OCI-M2 (cell line): ENCODE results near the gene GC.
"Not testable (repeated sequence)": the region's sequence is repeated elsewhere in the genome, so short reads cannot be mapped to it uniquely, and the experiment has no call there.

Experiments
- DNase-seq: peaks from one replicate; lab custom pipeline; 2025; ENCODE audit not compliant: unreplicated experiment; lab: John Stamatoyannopoulos, UW

GC gene

DNA sequence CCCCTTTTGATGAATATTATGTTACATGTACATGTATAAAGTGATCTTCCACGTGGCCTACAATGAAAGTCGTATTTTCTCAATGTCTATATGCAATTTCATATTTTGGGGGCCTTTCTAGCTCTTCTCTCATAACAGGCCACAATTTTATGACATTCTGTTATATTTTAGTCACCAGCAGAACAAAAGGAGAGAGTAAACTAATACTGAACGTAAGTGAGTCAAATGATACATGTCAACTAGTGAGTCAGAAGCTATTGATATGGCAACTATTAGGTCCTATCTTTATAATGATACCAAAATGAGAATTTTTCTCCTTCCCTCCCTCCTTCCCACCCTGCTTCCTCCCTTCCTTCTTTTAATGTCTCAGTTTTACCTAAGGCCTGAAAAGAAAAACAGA is 14.4 kb downstream of the GC start:
- DNase-seq, result no peak

- no peak for DNase-seq
Measured at GRCh38 chr4:71768123-71768522, 15.8 kb downstream of the GC start.

GRCh38 chr4:71765821-71766383 is 18.0 kb downstream of the GC start:
- DNase-seq, result no peak

DNA sequence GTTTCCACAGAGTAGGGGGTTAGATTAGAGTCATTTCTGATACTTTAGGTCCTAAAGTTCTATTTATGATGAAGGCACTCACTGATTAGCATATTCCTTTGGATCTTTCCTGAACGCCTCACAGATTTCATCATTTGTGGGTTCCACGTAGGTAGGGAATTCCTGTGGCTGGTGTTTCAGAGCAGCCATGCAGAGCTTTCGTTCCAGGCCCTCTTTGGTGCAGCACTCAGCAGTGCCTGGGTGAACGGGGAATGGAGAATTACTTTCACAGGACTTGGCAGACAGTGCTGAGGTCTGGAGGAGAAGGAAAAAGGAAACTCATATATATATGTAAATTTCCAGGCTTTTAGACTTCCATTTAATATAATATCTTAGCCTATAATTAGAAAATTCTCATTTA is 18.5 kb downstream of the GC start:
- DNase-seq, result no peak

- DNase-seq, result no peak
Measured at GRCh38 chr4:71752383-71753042, 31.4 kb downstream of the GC start.

DNA sequence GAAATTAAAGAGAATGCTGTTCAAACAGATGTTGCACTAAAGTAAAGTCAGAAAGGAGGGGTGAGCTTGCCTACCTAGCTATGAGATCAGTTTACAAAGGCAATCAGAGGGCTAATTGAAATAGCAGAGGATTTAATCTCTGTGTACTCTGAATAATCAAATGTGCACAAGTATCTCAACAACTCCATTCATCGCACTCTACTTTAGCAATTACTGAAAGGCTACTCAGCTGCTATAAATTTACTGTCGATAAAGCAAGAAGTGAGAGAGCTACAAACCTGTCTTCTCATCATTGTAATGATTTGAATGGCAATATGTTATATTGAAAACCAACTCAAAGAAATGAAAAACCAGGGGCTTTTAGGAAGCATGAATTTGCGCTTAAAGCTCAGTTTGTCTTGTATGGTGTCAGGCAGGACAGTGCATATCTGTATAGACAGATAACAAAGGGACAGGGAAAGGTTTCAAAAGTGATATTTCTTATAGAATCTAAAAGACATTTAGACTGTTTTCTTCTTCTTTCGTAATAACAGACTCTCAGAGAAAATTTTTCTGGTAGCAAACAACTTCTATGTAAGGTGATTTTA is 34.8 kb downstream of the GC start:
- DNase-seq, result no peak

GRCh38 chr4:71746379-71746778 is 37.5 kb downstream of the GC start:
- no peak for DNase-seq

GRCh38 chr4:71738782-71739181 is 45.1 kb downstream of the GC start:
- not testable (repeated sequence) for DNase-seq

- no peak for DNase-seq
Measured at GRCh38 chr4:71732706-71733105, 51.2 kb downstream of the GC start.

- no peak for DNase-seq
Measured at GRCh38 chr4:71732066-71732465, 51.8 kb downstream of the GC start.

DNA sequence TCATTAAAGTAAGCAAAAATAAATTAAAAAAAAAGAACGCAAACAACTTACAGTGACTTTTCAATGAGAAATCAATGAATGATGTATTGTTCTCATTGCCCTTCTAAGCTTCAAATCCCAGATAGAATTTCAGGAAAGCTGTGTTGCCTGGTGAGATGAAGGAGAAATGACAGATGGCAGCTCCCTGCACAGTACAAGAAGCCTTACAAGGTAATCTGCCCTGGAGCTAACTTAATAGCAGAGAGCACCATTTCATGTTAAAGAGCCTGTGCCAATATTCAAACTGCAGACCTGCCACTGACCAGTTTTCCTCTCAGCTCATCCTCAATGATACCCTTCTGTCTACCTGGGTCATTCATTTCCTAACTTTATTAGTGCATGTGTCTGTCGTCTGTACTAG is 54.0 kb downstream of the GC start:
- no peak for DNase-seq

GRCh38 chr4:71713611-71714203 is 70.2 kb downstream of the GC start:
- DNase-seq, result no peak

GRCh38 chr4:71711985-71712348 is 71.9 kb downstream of the GC start:
- DNase-seq, result no peak

DNA sequence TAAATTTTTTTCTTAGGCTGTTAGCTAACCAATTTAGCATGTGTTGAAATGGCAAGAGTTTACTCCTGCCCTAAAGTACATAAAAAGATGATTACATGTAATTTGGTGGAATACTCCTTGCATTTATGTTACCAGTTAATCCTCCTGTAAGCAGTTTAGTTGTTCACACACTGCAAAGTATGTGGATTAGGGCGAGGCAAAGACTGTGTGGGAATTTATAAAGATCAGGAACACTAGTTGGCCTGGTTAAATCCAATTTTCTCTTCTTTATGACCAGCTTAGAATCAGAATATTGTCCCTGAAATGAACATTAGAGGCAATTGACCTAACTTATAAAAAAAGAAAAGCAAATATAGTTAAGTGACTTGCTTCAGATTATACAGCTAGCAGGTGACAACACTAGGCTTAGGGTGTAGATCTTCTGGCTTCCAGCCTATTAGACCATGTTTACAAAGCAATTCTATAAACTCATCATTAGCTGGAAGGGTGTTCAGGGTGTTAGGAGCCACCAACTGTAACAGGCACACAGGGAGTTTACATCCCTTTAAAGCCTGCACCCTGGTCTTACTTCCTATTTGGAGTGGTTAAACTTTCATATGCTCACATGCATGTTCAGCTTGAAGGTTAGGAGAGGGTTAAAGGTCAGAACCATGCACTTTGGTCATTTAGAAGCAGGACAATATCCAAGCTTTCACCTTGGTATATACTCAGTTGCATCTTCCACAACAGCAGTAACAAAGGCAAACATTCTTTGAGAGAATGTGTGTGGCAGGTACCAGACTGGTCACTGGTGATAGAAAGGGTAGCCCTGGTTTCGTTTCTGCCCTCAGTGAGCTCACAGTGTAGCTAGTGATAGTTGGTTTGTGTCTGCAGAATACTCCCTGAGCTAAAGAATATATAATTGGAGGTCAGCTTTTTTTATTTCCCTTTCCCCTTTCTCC is 72.6 kb downstream of the GC start:
- no peak for DNase-seq

DNA sequence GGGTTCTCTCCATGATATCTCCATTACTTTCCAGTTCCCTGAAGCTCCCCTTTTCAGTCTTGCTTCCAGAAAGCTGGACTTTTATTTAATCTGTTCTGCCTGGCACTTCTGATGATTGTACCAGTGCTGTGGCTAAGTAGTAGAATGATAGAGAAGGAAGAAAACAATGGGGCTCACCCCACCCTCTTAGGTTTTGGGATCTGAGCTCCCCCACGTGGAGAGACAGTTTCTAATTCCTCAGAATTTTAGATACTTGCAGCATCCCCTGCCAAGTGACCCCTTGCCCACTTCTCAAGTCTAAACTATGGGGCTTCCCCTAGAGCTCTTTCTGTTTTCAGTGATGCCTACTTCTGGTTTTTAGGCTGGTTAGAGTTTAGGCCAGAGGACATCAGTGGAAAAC is 73.9 kb downstream of the GC start:
- DNase-seq, result no peak

DNA sequence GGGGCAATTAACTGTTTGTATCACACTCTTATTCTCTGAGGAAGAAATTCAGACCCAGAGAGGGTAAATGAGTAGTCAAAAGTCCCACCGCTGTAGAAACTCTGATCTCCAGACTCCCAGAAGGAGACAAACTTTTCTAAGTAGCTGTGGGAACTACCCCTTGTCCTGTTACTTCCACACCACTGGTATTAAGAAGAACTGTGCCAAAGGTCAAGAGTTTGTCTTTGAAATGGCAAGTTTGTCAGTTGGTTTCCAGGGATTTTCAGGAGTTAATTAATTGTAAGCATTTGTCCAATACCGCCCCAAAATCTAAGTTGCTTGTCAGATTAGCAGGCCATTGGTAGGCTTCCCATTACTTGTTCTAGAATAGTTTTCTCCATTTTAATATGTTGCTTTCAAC is 85.7 kb downstream of the GC start:
- DNase-seq, result no peak

DNA sequence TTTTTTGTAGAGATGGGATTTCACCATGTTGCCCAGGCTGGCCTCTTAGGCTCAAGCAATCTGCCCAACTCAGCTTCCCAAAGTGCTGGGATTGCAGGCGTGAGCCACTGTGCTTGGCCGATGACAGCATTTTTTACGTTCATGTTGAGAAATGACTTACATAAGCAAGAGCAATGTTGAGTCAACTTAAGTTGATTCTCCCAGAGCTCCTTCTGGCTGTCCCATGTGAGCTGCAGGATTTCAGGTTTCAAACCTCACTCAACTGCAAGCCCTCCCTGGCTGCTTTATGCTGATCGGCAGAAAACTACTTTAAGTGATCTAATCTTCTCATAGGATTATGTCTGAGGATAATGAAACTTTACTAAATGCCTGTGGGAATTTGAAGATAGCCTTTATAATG is 86.8 kb downstream of the GC start:
- DNase-seq, result no peak

DNA sequence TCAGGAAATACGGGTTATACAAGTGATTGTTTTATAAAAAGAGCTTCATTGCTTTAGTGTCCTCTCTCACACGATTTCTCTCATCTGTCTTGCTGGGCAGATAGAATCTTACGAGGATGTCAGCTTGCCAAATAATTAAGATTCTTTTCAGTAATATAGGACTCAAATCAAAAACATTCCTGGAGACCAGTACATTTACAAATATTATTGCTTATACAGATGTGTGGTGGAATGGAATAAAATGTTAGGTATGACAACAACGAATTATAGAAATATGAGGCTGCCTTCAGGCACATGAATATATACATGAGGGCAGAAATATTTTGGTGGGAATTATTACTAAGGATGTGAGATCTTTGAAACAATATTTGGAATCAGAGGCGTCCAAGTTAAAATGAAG is 88.9 kb downstream of the GC start:
- no peak for DNase-seq

GRCh38 chr4:71692963-71693362 is 90.9 kb downstream of the GC start:
- DNase-seq, result no peak

- DNase-seq, result no peak
Measured at GRCh38 chr4:71692198-71692597, 91.7 kb downstream of the GC start.
